HEK293 (cell line): Measurements from ENCODE around the gene TPST2.

Experiments used
- CTCF ChIA-PET: fragments of 350-600 bp; formaldehyde crosslinking; extraction: SDS; loops from one replicate; lab custom pipeline; 2021; ENCODE audit warnings: antibody characterized with exemption; lab: Yijun Ruan, JAX
- POLR2A ChIA-PET: fragments of 300-600 bp; formaldehyde crosslinking; extraction: SDS; loops from one replicate; lab custom pipeline; 2020; ENCODE audit warnings: antibody characterized with exemption, inconsistent platforms; lab: Yijun Ruan, JAX
- H3K27ac ChIP-seq: fragments of 200-500 bp; sonication (Bioruptor generic); 2 replicates; pipeline ENCODE4 v1.5.1; 2014; ENCODE audit warnings: low read depth, low read length, control low read depth, inconsistent platforms; ENCODE audit errors: extremely low read depth
- H3K36me3 ChIP-seq, 2 experiments: fragments of 200-500 bp in 1 of 2; sonication (Bioruptor generic) in 1 of 2; 1 replicate in 1 of 2; 2 replicates in 1 of 2; pipeline ENCODE4 v1.5.1; 2014 to 2017; ENCODE audit warnings: inconsistent platforms in 2 of 2, low read length in 2 of 2; ENCODE audit not compliant: control insufficient read depth in 2 of 2, insufficient read depth in 1 of 2
- H3K4me1 ChIP-seq: fragments of 200-500 bp; sonication (Bioruptor generic); 2 replicates; pipeline ENCODE4 v1.5.1; 2014; ENCODE audit warnings: mild to moderate bottlenecking, low read length, inconsistent platforms; ENCODE audit not compliant: control insufficient read depth, insufficient read depth
- H3K4me3 ChIP-seq: 2 replicates; pipeline ENCODE4 v1.5.1; 2011; ENCODE audit warnings: low read depth, mild to moderate bottlenecking, control low read depth, low read length, moderate library complexity
- H3K9me3 ChIP-seq: fragments of 200-500 bp; sonication (Bioruptor generic); 2 replicates; pipeline ENCODE4 v1.5.1; 2014; ENCODE audit warnings: low read depth, low read length, inconsistent platforms; ENCODE audit not compliant: control insufficient read depth, insufficient read depth
- HOXD13 ChIP-seq: sonication (generic); formaldehyde crosslinking; IDR thresholded peaks from 2 replicates; pipeline ENCODE4 v1.8.0; 2022; ENCODE audit warnings: missing genetic modification reagents, borderline replicate concordance
- PATZ1 ChIP-seq: fragments of 450-650 bp; formaldehyde crosslinking; IDR thresholded peaks from 2 replicates; pipeline ENCODE4 v1.5.1; 2016; ENCODE audit warnings: missing biosample characterization, missing genetic modification characterization
- REST ChIP-seq: fragments of 450-650 bp; formaldehyde crosslinking; IDR thresholded peaks from 2 replicates; pipeline ENCODE4 v1.5.1; 2016; ENCODE audit warnings: missing biosample characterization, missing genetic modification characterization
- ZNF202 ChIP-seq: fragments of 450-650 bp; formaldehyde crosslinking; IDR thresholded peaks from 2 replicates; pipeline ENCODE4 v1.5.1; 2016; ENCODE audit warnings: missing biosample characterization, missing genetic modification characterization, borderline replicate concordance
- ZNF26 ChIP-seq: fragments of 450-650 bp; formaldehyde crosslinking; IDR thresholded peaks from 2 replicates; pipeline ENCODE4 v1.5.1; 2016; ENCODE audit warnings: missing biosample characterization, missing genetic modification characterization
- ZNF335 ChIP-seq: fragments of 450-650 bp; formaldehyde crosslinking; conservative IDR thresholded peaks from 2 replicates; pipeline ENCODE4 v1.5.1; 2016; ENCODE audit warnings: missing biosample characterization, missing genetic modification characterization
- ZNF416 ChIP-seq: fragments of 450-650 bp; formaldehyde crosslinking; IDR thresholded peaks from 2 replicates; pipeline ENCODE4 v1.5.1; 2016; ENCODE audit warnings: missing biosample characterization, missing genetic modification characterization
- ZNF510 ChIP-seq: fragments of 450-650 bp; formaldehyde crosslinking; IDR thresholded peaks from 2 replicates; pipeline ENCODE4 v1.5.1; 2018; ENCODE audit warnings: mild to moderate bottlenecking, missing genetic modification characterization, missing biosample characterization; ENCODE audit not compliant: insufficient replicate concordance
- ZNF561 ChIP-seq: fragments of 450-650 bp; IDR thresholded peaks from 2 replicates; pipeline ENCODE4 v1.5.1; 2018; ENCODE audit warnings: missing biosample characterization, missing genetic modification characterization, borderline replicate concordance
- ZNF629 ChIP-seq: fragments of 450-650 bp; formaldehyde crosslinking; IDR thresholded peaks from 2 replicates; pipeline ENCODE4 v1.5.1; 2017; ENCODE audit warnings: missing biosample characterization, missing genetic modification characterization
- ZNF707 ChIP-seq: fragments of 450-650 bp; formaldehyde crosslinking; IDR thresholded peaks from 2 replicates; pipeline ENCODE4 v1.5.1; 2016; ENCODE audit warnings: missing biosample characterization, missing genetic modification characterization
- ZNF791 ChIP-seq: fragments of 450-650 bp; formaldehyde crosslinking; IDR thresholded peaks from 2 replicates; pipeline ENCODE4 v1.5.1; 2016; ENCODE audit warnings: missing biosample characterization, missing genetic modification characterization
- ZSCAN18 ChIP-seq: fragments of 450-650 bp; formaldehyde crosslinking; IDR thresholded peaks from 2 replicates; pipeline ENCODE4 v1.5.1; 2016; ENCODE audit warnings: missing biosample characterization, missing genetic modification characterization

TPST2 gene

GRCh38 chr22:26483043-26483438, 106.9 kb downstream of the TPST2 start:
- H3K4me1 ChIP-seq, result peaks cover 4% of the 10 kb centered on the region; the same call in 1 of the 2 replicates
- H3K9me3 ChIP-seq, result no peaks in the 10 kb centered on the region
- TF ChIP-seq HOXD13, result no peak
- peak; percentile 86 for TF ChIP-seq ZNF335 (tag by site-specific recombination)
- TF ChIP-seq REST (tag by site-specific recombination), result peak; percentile 77
- no peak for TF ChIP-seq ZNF561
- TF ChIP-seq ZNF629 (tag by site-specific recombination), result no peak
- ChIA-PET CTCF (interaction anchor here (0.7 to 8.1 kb wide), 6 partner anchors 9 to 179 kb away, joined by 3 to 47 read pairs (median 5); no protein-coding TSS in a partner anchor), POLR2A (interaction anchor here (0.6 to 3.7 kb wide), 13 partner anchors 9 to 1525 kb away, joined by 3 to 27 read pairs (median 8); partner anchors contain the start of gene TFIP11)
- peaks cover 8 to 47% of the 10 kb centered on the region in 2 experiments; a peak in 2 of 3 replicates for H3K36me3 ChIP-seq
- H3K4me3 ChIP-seq, result peak overlapping the region; percentile 93
- peak overlapping the region; percentile 44; the same call in 1 of the 2 replicates for H3K27ac ChIP-seq

- Histone ChIP-seq H3K4me3 (no peak overlapping the region), H3K9me3 (no peaks in the 10 kb centered on the region), H3K4me1 (peaks cover 4% of the 10 kb centered on the region; the same call in 1 of the 2 replicates), H3K27ac (no peak overlapping the region), H3K36me3 (peaks cover 8 to 47% of the 10 kb centered on the region in 2 experiments; a peak in 2 of 3 replicates)
- TF ChIP-seq ZSCAN18 (no peak), PATZ1 (no peak), ZNF26 (no peak), ZNF707 (no peak), ZNF202 (tag by site-specific recombination) (no peak), ZNF791 (no peak), ZNF416 (no peak), ZNF510 (no peak)
- ChIA-PET POLR2A (interaction anchor here (1.8 to 3.7 kb wide), 3 partner anchors 12 to 76 kb away, joined by 8 to 27 read pairs (median 13); partner anchors contain the start of gene TFIP11), CTCF (interaction anchor here (0.7 to 8.1 kb wide), 6 partner anchors 8 to 115 kb away, joined by 3 to 47 read pairs (median 4); no protein-coding TSS in a partner anchor)
These were observed 107.8 kb downstream of the TPST2 start for GRCh38 chr22:26482161-26482560.
